ENCODE data around the gene SIX5. TPM values are rescaled to one million over a fixed set of nuclear protein-coding genes. Genes with fewer than 3 reads are reported as not detected.

Gene SIX5
- total RNA-seq, 1 experiment from 2014 or later = 27.6 TPM

DNA sequence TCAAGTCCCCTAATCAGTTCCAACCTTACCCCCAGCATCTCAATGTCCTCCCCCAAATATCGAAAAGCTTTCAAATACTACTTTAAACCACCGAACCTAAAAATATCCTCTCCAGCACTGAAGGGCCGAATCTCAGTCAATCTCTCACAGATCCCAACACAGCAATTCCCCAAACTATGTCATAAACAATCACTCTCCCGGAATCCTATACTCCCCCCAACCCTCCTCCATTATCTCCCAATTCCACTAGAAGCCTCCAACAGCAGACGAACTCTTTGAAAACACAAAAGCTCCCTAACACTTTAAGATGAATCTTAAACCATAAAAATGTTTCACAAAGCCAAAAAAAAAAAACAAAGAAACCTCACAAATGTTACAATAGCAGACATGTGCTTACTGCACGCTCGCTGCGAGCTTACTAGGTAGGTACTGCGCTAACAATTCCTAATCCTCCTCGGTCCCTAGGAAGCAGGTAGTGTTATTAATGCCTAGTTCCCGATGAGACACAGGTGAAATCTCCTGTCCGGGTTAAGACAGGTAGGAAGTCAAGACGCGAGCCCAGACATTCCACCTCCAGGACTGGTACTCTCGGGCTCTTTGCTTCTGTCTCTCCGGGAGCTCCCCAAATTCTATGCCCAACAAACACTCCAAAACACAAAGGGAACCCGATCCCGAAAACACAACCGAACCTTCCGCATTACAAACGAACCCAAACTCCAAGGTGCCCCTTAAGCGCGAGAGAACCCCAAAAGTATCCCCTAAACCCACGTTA, 52.5 kb downstream of the SIX5 start:
- Histone ChIP-seq H3F3A (ENCODE audit: insufficient read depth, low read depth) (peaks cover 18% of the 10 kb centered on the region), H3K4me1 (replicated peaks; ENCODE audit: insufficient read depth) (peaks cover 27% of the 10 kb centered on the region)

DNA sequence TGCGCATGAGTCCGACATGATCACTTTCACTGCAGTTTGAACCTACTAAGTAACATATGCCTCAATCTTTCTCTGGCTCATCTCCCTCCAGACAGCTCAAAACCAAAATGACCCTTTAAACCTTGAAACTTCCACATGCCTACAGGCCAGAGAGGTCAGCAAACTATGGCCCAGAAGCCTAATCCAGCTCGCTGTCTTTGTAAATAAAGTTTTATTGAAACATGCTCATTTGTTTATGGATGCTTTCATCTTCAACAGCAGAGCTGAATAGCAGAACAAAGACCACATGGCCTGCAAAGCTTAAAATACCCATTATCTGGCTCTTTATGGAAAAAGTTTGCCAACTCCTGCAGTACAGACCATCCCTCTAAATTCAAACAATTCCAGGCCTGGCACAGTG, 53.9 kb downstream of the SIX5 start:
- POLR2A ChIA-PET (ENCODE audit: unreplicated experiment) = interaction anchor here (0.6 kb wide), 1 partner anchor 84 kb away, joined by 6 read pairs; no protein-coding TSS in a partner anchor
- H3K9me2 ChIP-seq (ENCODE audit: insufficient read depth) = no peaks in the 10 kb centered on the region
- peaks cover 91% of the 10 kb centered on the region for H3K79me2 ChIP-seq (ENCODE audit: low read depth)
- H3K9me3 ChIP-seq (ENCODE audit: insufficient read depth, low read depth) = no peaks in the 10 kb centered on the region
- peak overlapping the region; percentile 94; the same call in 1 of the 2 replicates for H3K4me2 ChIP-seq
- intact Hi-C loops (cut with micrococcal nuclease; ENCODE audit: unreplicated experiment) = no loop called here
- no TSS peak for BruUV-seq (replicated peaks)
- H3K27ac ChIP-seq = no peak overlapping the region
- H3K4me3 ChIP-seq = no peak overlapping the region; the same call in 1 of the 2 replicates
- H3F3A ChIP-seq (ENCODE audit: insufficient read depth, low read depth) = peaks cover 16% of the 10 kb centered on the region
- H2AFZ ChIP-seq = no peak overlapping the region
- CTCF ChIA-PET = interaction anchor here (0.6 kb wide), 2 partner anchors 14 to 84 kb away, joined by 4 to 11 read pairs; no protein-coding TSS in a partner anchor
- no peaks in the 10 kb centered on the region for H3K27me3 ChIP-seq (ENCODE audit: insufficient read depth, low read depth)
- peaks cover 27% of the 10 kb centered on the region for H3K4me1 ChIP-seq (replicated peaks; ENCODE audit: insufficient read depth)
- no peak for TF ChIP-seq EZH2 (IDR thresholded peaks at IDR 0.05; ENCODE audit: low read depth)
- TF ChIP-seq, protein P1, sequence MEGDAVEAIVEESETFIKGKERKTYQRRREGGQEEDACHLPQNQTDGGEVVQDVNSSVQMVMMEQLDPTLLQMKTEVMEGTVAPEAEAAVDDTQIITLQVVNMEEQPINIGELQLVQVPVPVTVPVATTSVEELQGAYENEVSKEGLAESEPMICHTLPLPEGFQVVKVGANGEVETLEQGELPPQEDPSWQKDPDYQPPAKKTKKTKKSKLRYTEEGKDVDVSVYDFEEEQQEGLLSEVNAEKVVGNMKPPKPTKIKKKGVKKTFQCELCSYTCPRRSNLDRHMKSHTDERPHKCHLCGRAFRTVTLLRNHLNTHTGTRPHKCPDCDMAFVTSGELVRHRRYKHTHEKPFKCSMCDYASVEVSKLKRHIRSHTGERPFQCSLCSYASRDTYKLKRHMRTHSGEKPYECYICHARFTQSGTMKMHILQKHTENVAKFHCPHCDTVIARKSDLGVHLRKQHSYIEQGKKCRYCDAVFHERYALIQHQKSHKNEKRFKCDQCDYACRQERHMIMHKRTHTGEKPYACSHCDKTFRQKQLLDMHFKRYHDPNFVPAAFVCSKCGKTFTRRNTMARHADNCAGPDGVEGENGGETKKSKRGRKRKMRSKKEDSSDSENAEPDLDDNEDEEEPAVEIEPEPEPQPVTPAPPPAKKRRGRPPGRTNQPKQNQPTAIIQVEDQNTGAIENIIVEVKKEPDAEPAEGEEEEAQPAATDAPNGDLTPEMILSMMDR (conservative IDR thresholded peaks at IDR 0.05) = no peak
- peaks cover 8% of the 10 kb centered on the region; the same call in 1 of the 2 replicates for H3K36me3 ChIP-seq (ENCODE audit: low read depth)
- H4K20me1 ChIP-seq (ENCODE audit: insufficient read depth) = peaks cover 15% of the 10 kb centered on the region
- no peak for DNase-seq

More for the DNA sequence above, 52.5 kb downstream of the SIX5 start:
- peak; percentile 29 to 59 for DNase-seq
- Histone ChIP-seq H2AFZ (peak overlapping the region; percentile 79), H3K27me3 (ENCODE audit: insufficient read depth, low read depth) (no peaks in the 10 kb centered on the region), H3K4me2 (peak overlapping the region; percentile 94), H3K79me2 (ENCODE audit: low read depth) (peaks cover 91% of the 10 kb centered on the region), H4K20me1 (ENCODE audit: insufficient read depth) (peaks cover 7% of the 10 kb centered on the region; the same call in 1 of the 2 replicates), H3K9me2 (ENCODE audit: insufficient read depth) (no peaks in the 10 kb centered on the region), H3K9me3 (ENCODE audit: insufficient read depth, low read depth) (no peaks in the 10 kb centered on the region), H3K4me3 (peak overlapping the region; percentile 87), H3K36me3 (ENCODE audit: low read depth) (peaks cover 12% of the 10 kb centered on the region; the same call in 1 of the 2 replicates), H3K27ac (peak overlapping the region; percentile 75)
- ChIA-PET CTCF (interaction anchor here (0.6 to 1.8 kb wide), 4 partner anchors 51 to 231 kb away, joined by 3 to 7 read pairs (median 5); partner anchors contain the start of gene SIX5), POLR2A (ENCODE audit: unreplicated experiment) (interaction anchor here (0.5 to 1.0 kb wide), 12 partner anchors 13 to 771 kb away, joined by 3 to 39 read pairs (median 5); partner anchors contain the start of genes FBXO46, IRF2BP1 and SIX5)
- TSS peak; percentile 40 for BruUV-seq (replicated peaks)
- TF ChIP-seq EZH2 (IDR thresholded peaks at IDR 0.05; ENCODE audit: low read depth) = no peak
- TF ChIP-seq, protein P1 (conservative IDR thresholded peaks at IDR 0.05) = no peak; the same call in 1 of the 2 replicates
- intact Hi-C loops (cut with micrococcal nuclease; ENCODE audit: unreplicated experiment) = loop anchor here (1.0 kb wide), 1 partner anchor 53 kb away; the partner anchor contains the start of gene SIX5

Other genes with a start within 250 kb of the SIX5 start
- 10.8 and 15.2 TPM in 2 replicates for gene OPA3, start 184.4 kb downstream of the SIX5 start, total RNA-seq (2021)
- gene GPR4, start 167.0 kb downstream of the SIX5 start, total RNA-seq (2021) = not detected in 2 replicates
- gene EML2, start 129.9 kb downstream of the SIX5 start, total RNA-seq (2021) = 61.7 and 68.9 TPM in 2 replicates
- gene GIPR, start 101.0 kb downstream of the SIX5 start, total RNA-seq (2021) = 5.8 and 6.7 TPM in 2 replicates
- 718 and 740 TPM in 2 replicates for gene SNRPD2, start 77.3 kb downstream of the SIX5 start, total RNA-seq (2021)
- 27.6 and 42.8 TPM in 2 replicates for gene QPCTL, start 76.6 kb downstream of the SIX5 start, total RNA-seq (2021)
- 33.3 and 45.5 TPM in 2 replicates for gene FBXO46, start 38.4 kb downstream of the SIX5 start, total RNA-seq (2021)
- not detected in 2 replicates for gene MEIOSIN, start 35.8 kb downstream of the SIX5 start, total RNA-seq (2021)
- 110 and 132 TPM in 2 replicates for gene DMPK, start 13.2 kb upstream of the SIX5 start, total RNA-seq (2021)
- gene DMWD, start 23.6 kb upstream of the SIX5 start, total RNA-seq (2021) = 66.7 and 71.1 TPM in 2 replicates
- 0.38 and 0.39 TPM in 2 replicates for gene RSPH6A, start 46.1 kb upstream of the SIX5 start, total RNA-seq (2021)
- gene SYMPK, start 93.9 kb upstream of the SIX5 start, total RNA-seq (2021) = 85.5 and 121 TPM in 2 replicates
- gene FOXA3, start 95.1 kb upstream of the SIX5 start, total RNA-seq (2021) = not detected in 2 replicates
- 24.7 and 29.8 TPM in 2 replicates for gene IRF2BP1, start 116.9 kb upstream of the SIX5 start, total RNA-seq (2021)
- gene MYPOP, start 133.4 kb upstream of the SIX5 start, total RNA-seq (2021) = 13.6 TPM in 2 replicates
- not detected in 2 replicates for gene NANOS2, start 145.5 kb upstream of the SIX5 start, total RNA-seq (2021)
- gene NOVA2, start 204.6 kb upstream of the SIX5 start, total RNA-seq (2021) = not detected in 2 replicates
- 22.8 and 24.8 TPM in 2 replicates for gene CCDC61, start 226.2 kb upstream of the SIX5 start, total RNA-seq (2021)

All from PC-9 (cell line).